ENCODE data around the gene LCE7A. TPM values are rescaled to one million over a fixed set of nuclear protein-coding genes. Genes with fewer than 3 reads are reported as not detected.

Gene LCE7A
- total RNA-seq, 1 donor from 2014 or later = not detected

DNA sequence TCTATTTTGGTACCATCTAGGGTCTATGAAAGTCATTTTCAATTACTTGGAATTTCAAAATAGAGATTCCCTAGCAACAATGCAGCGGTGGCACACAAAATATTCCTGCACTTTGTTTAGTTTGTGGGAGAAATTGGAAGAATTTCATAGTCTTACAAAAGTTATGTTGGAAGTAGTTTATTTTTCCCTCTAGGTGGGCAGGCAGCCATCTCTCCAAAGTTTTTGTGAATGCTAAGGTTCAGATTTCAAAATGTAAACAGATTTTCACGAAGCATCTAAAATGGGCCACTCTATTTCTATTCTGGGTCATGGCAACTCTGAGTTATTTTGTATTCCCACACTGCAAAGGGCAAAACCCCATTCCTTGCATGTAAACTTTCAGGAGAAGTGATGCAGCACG is 26.3 kb downstream of the LCE7A start:
- no peaks in the 10 kb centered on the region for H3K36me3 ChIP-seq
- intact Hi-C loops (cut with DNase I) = no loop called here
- no peaks in the 10 kb centered on the region for H3K9me3 ChIP-seq
- peak overlapping the region in 1 of 2 donors; percentile 5 for H3K27ac ChIP-seq
- DNase-seq (ENCODE audit: low spot score in 2 of 2) = no peak
- no peak overlapping the region for H3K4me3 ChIP-seq
- no peak for TF ChIP-seq CTCF (IDR thresholded peaks at IDR 0.05)
- H3K4me1 ChIP-seq = peaks cover 6 to 11% of the 10 kb centered on the region in 2 donors
- no peaks in the 10 kb centered on the region for H3K27me3 ChIP-seq

GRCh38 chr1:152886758-152887409 is 27.1 kb downstream of the LCE7A start:
- peak overlapping the region in 1 of 2 donors; percentile 5 for H3K27ac ChIP-seq

GRCh38 chr1:152888126-152888525 is 28.3 kb downstream of the LCE7A start:
- Histone ChIP-seq H3K36me3 (no peaks in the 10 kb centered on the region), H3K4me1 (peaks cover 6 to 11% of the 10 kb centered on the region in 2 donors), H3K27me3 (no peaks in the 10 kb centered on the region), H3K4me3 (no peak overlapping the region), H3K27ac (no peak overlapping the region), H3K9me3 (no peaks in the 10 kb centered on the region)
- TF ChIP-seq CTCF (IDR thresholded peaks at IDR 0.05) = no peak
- no peak for DNase-seq (ENCODE audit: low spot score in 2 of 2)
- intact Hi-C loops (cut with DNase I) = no loop called here

More at GRCh38 chr1:152886758-152887409, 27.1 kb downstream of the LCE7A start:
- no peak overlapping the region for H3K4me3 ChIP-seq
- no peak for TF ChIP-seq CTCF (IDR thresholded peaks at IDR 0.05)
- H3K36me3 ChIP-seq = no peaks in the 10 kb centered on the region
- H3K9me3 ChIP-seq = no peaks in the 10 kb centered on the region
- DNase-seq (ENCODE audit: low spot score in 2 of 2) = no peak
- intact Hi-C loops (cut with DNase I) = no loop called here
- H3K27me3 ChIP-seq = no peaks in the 10 kb centered on the region
- H3K4me1 ChIP-seq = peaks cover 6 to 11% of the 10 kb centered on the region in 2 donors

DNA sequence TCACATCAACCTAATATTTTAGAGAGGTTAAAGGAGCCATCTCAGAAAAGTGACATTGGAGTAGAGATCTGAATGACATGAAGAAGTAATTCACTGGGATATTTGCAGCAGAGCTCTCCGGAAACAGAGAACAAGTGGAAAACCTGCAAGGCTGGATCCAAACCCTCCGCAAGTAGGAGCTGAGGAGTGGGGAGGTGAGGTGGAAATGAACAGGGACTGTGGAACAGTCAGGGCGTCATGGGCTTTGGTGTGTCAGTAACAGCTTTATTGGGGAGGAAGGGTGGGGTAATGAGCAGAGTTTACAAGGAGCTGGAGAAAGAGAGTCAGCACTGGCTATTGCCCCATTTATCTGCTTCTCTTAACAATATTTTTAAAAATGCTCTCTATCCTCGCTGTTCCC is 39.2 kb downstream of the LCE7A start:
- Histone ChIP-seq H3K27ac (no peak overlapping the region), H3K9me3 (no peaks in the 10 kb centered on the region), H3K27me3 (no peaks in the 10 kb centered on the region), H3K4me3 (no peak overlapping the region), H3K4me1 (no peaks in the 10 kb centered on the region), H3K36me3 (no peaks in the 10 kb centered on the region)
- TF ChIP-seq CTCF (IDR thresholded peaks at IDR 0.05) = no peak
- DNase-seq (ENCODE audit: low spot score in 2 of 2) = no peak
- intact Hi-C loops (cut with DNase I) = no loop called here

GRCh38 chr1:152899883-152900282 is 40.1 kb downstream of the LCE7A start:
- no peaks in the 10 kb centered on the region for H3K9me3 ChIP-seq
- H3K27me3 ChIP-seq = no peaks in the 10 kb centered on the region
- intact Hi-C loops (cut with DNase I) = no loop called here
- H3K27ac ChIP-seq = no peak overlapping the region
- no peaks in the 10 kb centered on the region for H3K4me1 ChIP-seq
- no peak for DNase-seq (ENCODE audit: low spot score in 2 of 2)
- no peak for TF ChIP-seq CTCF (IDR thresholded peaks at IDR 0.05)
- H3K4me3 ChIP-seq = no peak overlapping the region
- H3K36me3 ChIP-seq = no peaks in the 10 kb centered on the region

DNA sequence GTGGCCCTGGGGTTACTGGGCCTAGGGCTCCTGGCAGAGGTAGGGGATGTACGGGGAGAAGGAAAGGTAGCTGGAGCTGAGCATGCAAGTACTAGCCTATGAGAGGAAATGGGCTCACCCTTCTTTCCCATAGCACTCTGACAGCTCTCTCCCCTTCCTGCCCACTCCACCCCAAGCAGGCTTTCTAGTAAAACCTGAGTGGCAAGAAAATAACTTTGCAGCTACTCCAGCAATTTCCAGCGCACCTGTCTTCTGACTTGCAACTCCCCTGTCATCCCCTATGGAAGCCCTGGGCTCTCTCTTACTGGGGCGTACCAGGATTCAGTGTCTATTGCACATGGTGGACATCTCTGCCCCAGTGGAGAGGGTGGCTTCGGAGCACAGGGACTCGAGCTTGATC is 41.8 kb downstream of the LCE7A start:
- no peaks in the 10 kb centered on the region for H3K27me3 ChIP-seq
- DNase-seq (ENCODE audit: low spot score in 2 of 2) = no peak
- no peak overlapping the region for H3K27ac ChIP-seq
- no peaks in the 10 kb centered on the region for H3K36me3 ChIP-seq
- H3K9me3 ChIP-seq = no peaks in the 10 kb centered on the region
- no peaks in the 10 kb centered on the region for H3K4me1 ChIP-seq
- TF ChIP-seq CTCF (IDR thresholded peaks at IDR 0.05) = no peak
- intact Hi-C loops (cut with DNase I) = no loop called here
- no peak overlapping the region for H3K4me3 ChIP-seq
